GM19397 (cell line): ENCODE results near the gene CHMP4B.

Experiments used
- ATAC-seq: cut with Tn5 transposase; IDR thresholded peaks from one replicate; pipeline ENCODE4 v1.9.1; 2021; ENCODE audit warnings: mild to moderate bottlenecking, moderate library complexity; ENCODE audit not compliant: unreplicated experiment

The CHMP4B gene

DNA sequence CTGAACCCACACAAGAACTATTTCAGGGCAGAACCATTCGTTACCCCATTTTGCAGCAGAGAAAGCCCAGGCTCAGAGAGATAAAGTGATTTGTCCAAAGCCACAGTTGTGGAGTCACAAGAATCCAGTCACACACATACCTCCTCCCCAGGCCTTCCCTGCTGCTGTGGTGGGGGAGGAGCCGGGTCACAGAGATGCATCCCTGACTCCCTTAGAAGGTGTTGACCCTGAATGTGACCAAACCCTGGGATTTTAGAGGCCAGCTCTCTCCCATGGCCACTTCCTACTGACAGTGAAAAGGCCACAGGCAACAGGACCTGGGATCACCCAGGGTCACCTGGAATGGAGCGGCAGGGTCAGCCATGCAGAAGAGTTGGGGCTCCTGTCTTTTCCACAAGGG is 48.6 kb downstream of the CHMP4B start:
- no peak for ATAC-seq

- no peak for ATAC-seq
These were observed 50.3 kb downstream of the CHMP4B start for GRCh38 chr20:33861458-33861857.

GRCh38 chr20:33862709-33863403 is 51.7 kb downstream of the CHMP4B start:
- ATAC-seq, result no peak

GRCh38 chr20:33863440-33864323 is 52.5 kb downstream of the CHMP4B start:
- no peak for ATAC-seq

DNA sequence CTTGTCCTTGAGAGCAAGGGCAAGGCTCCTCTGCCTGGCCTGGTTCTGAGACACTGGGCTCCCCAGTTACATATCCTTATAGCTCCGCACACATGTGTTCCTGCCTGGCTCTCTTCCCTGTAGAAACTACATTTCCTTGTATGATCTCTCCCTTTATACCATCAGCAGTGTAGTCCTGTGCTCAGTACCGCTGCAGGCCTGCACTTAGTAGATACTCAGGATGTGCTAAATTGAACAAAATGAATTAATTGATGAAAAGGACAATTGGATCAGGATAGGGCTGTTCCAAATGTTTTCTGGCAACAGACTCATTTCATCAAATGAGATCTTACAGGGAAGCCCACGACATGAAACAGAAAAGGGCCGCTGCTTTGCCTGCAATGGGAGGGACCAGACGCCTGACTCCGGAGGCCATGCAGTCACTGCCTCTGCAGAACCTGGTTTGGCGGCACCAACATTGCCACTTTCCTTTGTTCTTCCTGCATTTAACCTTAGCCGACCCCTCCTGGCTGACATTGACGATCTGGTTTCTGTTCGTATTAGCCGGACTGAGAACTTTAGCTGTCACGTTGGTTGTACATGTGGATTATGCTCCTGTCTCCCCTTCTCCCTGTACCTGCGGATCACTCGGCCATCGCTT is 53.3 kb downstream of the CHMP4B start:
- no peak for ATAC-seq

DNA sequence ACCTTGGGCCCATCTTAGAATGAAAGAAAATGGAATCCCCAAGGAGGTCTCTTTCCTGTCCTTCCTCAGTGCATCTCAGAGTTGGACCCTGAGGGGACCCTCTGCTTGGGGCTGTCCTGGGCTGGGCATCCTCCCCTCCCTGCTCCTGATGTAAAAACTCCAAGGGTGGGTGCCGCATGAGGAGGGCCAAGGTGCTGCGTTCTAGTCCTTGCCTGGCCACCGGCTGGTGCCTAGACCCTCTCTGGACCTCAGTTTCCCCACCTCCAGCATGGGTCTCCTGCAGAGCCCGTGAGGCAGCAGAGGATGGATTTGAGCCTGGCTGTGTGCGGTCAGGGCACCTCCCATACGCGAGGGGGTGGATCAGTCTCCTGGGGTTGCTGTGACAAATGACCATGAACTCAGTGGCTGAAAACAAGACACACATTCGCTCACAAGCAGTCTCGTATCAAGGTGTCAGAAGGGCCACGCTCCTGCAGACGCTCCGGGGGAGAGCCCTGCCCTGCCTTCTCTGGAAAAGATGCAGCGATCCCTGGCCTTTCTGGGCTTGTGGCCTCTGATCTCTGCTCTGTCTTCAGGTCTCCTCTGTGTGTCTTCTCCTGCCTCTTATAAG is 54.7 kb downstream of the CHMP4B start:
- ATAC-seq, result no peak

- no peak for ATAC-seq
These were observed 55.4 kb downstream of the CHMP4B start for GRCh38 chr20:33866398-33867100.

- ATAC-seq, result no peak
These were observed 56.9 kb downstream of the CHMP4B start for GRCh38 chr20:33868042-33868441.

DNA sequence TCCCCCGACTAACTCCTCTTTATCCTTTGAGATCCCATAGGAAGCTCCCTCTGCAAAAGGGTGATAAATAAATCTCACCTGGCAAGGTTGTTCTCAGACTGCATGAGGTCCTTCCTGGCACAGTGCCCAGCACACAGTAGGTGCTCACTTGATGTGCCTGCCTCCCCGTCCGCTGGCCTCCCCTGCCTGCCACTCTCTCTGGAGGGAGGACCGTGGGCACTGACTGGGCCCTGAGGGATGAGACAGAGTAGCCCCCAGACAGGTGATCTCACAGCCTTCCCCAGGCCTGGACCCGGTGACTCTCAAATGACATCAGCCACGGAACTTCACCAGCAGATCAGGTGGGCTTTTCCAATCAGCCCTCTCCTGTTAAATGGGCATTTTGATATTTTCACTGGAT is 57.4 kb downstream of the CHMP4B start:
- no peak for ATAC-seq

DNA sequence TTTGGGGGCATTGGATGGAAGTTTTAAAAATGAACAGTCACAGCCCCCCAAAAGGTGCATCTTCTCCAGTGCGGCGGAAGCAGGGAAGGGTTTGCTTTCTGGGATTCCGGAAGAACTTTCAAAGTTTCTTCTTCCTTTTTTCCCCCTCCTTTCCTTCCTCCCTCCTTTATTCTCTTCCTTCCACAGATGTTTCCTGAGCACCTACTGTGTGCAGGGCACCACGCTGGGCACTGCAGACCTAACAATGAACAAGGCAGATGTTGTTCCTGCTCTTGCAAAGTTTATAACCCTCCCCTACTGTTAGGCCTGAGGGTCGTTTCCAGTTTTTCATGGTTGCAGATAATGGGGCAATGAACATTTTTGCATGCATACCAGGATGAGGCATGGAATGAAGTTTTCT is 58.1 kb downstream of the CHMP4B start:
- ATAC-seq, result no peak

GRCh38 chr20:33871362-33871761 is 60.2 kb downstream of the CHMP4B start:
- ATAC-seq, result no peak

GRCh38 chr20:33874129-33874528 is 63.0 kb downstream of the CHMP4B start:
- no peak for ATAC-seq

GRCh38 chr20:33875055-33875454 is 63.9 kb downstream of the CHMP4B start:
- no peak for ATAC-seq

- ATAC-seq, result no peak
These were observed 64.4 kb downstream of the CHMP4B start for GRCh38 chr20:33875534-33876026.

DNA sequence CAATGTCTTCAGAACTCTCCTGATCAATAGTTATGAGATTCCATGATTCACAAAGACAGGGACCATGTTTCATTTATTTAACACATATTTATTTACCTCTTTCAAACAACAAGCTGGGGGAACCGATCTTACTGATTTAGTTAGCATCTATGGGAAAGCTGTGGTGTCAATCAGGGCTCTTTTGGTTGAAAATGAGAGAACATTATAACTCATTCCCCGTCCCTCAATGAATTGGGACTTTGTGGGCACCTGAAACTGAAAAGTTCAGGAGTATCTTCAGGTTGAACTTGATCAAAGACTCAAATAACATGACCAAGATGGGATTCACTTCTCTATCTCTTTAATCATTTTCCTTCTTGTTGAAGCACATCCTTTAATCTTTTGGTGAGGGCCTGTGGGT is 67.4 kb downstream of the CHMP4B start:
- ATAC-seq, result no peak

DNA sequence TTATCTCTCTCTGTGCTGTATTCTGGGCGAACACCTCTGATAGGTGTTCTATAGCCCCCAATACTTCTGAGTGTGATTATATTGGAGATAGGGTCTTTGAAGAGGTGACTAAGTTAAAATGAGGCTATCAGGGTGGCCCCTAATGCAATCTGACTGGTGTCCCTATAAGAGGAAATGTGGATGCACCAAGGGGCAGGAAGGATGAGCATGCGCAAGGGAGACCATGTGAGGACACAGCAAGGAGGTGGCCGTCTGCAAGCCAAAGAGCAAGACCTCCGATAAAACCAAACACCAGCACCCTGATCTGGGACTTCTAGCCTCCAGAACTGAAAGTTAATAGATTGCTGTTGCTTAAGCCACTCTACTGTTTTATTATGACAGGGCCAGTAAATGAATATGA is 69.2 kb downstream of the CHMP4B start:
- no peak for ATAC-seq

DNA sequence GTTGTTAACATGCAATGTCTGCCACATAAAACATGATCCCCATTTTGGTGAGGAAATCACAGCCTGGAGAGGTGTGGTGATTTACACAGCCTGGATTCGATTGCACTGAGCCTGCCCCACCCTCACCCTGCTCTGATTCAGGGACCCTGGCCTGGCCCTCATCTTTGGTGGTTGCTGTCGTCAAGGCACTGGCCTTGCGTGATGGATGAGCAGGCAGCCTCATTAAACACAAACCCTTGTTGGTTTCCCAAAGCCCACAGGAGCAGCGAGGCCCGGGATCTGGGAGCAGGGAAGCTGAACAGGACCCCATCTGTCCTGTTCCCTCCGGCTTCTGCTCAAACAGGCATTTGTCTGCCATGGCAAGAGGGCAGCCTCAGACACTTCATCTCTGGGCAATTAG is 70.8 kb downstream of the CHMP4B start:
- no peak for ATAC-seq

DNA sequence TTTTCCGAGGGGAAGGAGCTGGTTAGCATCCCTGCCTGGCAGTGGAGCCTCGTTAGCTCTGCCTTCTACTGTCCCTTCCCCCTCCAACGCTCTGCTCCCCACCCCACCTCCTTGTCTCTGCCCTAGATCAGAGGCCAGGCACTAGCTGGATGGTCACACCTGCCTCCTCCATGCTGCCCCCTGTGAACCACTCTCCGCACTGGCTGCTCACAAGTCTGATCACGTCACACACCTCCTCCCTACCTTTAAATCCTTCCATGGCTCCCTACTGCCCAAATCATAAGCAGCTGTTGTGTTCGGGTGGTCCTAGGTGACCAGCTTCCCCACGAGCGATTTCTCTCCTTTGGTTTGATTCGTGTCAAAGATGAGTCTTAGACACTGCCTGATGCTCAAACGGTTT is 71.3 kb downstream of the CHMP4B start:
- ATAC-seq, result no peak

- no peak for ATAC-seq
These were observed 72.0 kb downstream of the CHMP4B start for GRCh38 chr20:33883164-33883563.

GRCh38 chr20:33884633-33885032 is 73.5 kb downstream of the CHMP4B start:
- no peak for ATAC-seq

DNA sequence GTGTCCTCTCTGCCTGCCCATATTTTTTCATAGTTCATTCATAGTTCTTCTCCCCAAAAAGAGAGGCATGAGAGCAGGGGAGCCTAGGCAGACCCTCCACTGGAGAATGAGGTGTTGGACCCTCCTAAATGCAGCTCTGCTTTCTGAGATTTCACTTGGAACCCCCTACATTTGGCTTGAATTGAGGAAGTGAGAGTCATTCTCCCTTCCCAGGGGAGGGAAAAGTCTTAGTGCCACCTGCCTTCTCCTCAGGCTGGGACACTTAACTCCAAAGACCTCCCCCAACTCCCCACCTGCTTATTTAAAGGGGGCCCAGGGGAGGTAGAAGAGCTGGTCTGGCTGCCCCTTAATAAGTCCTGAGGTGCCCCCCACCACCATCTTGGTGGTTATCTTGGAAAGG is 78.2 kb downstream of the CHMP4B start:
- ATAC-seq, result no peak
